ENCODE data around the gene LAMB3.

Gene LAMB3

DNA sequence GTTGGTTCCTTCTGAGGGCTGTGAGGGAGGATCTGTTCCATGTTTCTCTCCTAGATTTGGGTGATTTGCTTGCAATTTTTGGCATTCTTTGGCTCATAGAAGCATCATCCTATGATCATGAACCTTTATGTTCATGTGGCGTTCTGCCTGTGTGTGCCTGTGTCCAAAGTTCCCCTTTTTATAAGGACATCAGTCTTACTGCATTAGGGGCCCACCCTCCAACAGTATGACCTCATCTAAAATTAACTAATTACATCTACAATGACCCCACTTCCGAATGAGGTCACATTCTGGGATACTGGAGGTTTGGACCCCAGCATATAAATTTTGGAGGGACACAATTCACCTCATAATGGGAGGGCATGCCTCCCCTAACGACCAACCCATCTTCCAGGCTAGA, 81.5 kb downstream of the LAMB3 start:
- H3K27ac ChIP-seq, result no peak overlapping the region
- no peak for DNase-seq (ENCODE audit: low read depth, low spot score)

DNA sequence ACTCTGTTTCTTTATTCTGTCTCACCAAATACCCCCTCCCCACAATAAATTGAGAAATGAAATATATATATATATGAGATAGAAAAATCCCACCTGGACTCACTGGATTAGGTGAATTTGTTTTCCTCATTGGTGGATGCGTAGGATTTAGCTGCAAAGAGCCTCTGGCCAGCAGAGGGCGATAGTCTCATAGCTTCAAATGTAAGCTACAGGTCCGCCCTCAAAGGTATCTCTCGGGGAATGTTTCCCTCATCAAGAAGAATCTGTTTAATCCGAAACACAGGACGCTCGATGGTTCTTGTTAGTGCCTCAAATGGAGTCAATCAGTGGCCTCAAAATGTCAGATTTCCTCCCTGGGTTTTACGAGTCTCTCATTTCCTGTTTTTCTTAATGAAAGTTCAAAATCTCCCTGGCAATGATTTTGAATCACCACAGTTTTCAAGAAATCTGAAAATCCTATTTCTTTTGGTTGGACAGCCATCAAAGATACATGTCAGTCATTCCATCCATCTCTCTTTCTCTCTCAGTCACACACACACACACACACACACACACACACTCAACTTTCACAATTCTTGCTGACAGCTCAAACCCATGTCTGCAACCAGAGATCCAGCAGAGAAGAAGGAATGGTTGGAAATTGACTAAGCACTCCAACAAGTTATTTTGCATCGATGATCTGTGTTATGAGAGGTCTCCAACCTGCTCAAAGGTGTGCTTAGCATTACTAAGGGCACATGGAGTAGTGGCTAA, 82.6 kb downstream of the LAMB3 start:
- no peak overlapping the region for H3K27ac ChIP-seq
- DNase-seq (ENCODE audit: low read depth, low spot score), result peak; percentile 33

DNA sequence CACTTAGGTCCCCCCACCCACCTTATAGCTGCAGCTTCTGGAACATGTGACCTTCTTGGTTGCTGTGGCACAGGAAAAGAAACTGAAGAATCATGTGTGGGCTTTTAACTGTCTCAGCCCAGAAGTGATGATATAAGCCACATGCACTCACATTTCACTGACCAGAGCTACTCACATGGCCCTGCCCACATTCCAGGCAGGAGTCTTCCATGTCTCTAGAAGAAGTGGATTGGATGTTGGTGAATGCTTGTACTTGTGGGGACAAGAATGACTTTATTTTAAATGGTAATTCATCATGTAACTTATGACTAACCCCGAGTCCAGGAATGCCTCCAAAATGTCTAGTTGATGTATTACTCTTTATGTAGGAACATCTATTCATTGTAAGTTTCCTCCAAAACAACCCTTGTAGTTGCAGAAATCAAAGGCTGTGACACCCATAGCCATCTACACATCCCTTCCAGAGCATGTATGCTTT, 84.5 kb downstream of the LAMB3 start:
- H3K27ac ChIP-seq, result peak overlapping the region; percentile 68

DNA sequence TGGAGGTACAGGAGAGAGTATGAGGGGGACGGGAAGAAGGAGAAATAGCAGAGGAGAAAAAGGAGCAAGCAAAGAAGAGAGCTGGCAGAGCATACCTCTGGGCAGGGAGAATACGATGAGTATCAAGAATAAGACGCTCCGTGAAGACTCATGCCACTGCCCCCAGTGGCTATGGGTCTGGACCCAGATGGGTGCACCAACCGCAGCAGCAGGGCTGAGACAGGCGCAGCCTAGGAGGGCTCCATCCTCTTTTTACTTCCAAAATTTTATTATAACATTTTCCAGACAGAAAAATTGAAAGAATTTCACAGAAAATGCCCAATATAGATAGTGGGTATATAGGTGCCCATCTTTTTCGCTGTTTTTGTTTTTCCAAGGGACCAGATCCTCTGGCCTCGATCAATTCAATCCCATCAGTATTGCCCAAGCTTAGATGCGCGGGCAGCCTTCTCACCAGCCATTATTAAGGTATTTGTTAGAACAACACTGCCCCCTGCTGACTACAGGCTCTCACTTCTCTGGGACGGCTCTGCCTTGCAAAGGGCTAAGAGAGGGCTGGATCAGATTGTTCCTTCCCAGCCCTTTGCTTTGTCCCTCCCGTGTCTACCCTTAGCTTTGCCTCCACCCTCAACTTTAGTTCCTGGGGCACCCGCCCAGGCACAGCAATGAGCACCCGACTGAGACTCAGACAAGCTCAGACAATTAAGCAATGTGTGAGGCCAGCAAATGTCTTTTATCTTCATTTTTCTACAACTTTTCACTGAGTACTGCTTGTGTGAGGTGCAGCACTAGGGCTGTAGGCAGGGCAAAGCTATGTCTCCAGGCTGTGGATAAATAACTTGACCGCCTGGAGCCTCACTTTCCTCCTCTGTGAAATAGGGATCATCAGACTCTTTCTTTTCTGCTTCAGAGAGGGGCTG, 86.2 kb downstream of the LAMB3 start:
- peak overlapping the region; percentile 68 for H3K27ac ChIP-seq
- peak; percentile 45 for DNase-seq (ENCODE audit: low read depth, low spot score)

More for the DNA sequence above, 84.5 kb downstream of the LAMB3 start:
- peak; percentile 83 for DNase-seq (ENCODE audit: low read depth, low spot score)

All from epithelial cell of prostate (primary cell).